ENCODE data around the gene F2RL2.

The F2RL2 gene, protein sequence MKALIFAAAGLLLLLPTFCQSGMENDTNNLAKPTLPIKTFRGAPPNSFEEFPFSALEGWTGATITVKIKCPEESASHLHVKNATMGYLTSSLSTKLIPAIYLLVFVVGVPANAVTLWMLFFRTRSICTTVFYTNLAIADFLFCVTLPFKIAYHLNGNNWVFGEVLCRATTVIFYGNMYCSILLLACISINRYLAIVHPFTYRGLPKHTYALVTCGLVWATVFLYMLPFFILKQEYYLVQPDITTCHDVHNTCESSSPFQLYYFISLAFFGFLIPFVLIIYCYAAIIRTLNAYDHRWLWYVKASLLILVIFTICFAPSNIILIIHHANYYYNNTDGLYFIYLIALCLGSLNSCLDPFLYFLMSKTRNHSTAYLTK

DNA sequence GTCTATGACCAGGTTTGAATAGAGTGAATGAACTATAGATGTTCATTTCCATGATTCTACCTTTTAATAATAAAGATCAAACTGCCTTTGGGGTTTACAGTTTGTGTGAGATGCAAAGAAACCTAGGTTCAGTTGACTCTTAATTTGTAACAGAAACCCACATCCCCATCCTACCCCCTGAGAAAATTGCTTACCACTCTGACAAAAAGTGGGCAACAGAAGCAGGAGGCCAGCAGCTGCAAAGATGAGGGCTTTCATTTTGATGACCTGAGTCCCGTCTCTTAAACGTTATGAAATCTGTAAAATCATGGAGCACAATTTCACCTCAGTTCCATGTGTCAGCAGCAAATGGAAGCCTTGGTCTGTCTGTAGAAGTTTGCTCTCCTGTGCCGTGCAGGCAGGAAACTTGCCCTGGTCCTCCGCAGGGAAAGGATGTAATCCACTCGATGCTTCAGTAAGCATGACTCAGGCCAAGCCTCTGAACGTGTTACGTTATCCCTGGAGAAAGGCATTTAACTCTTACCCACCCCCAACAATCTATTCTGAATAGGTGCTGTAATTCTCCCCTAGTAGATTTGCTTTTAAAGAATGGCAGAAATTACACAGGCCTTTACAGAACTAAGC, at the start of gene F2RL2:
Gene F2RL2, minus strand, starts transcription at position 431 of the 624 bp plus-strand sequence. Its CDS starts 173 bp downstream, at position 258.
- DNase-seq (ENCODE audit: low spot score), result peak; percentile 21

DNA sequence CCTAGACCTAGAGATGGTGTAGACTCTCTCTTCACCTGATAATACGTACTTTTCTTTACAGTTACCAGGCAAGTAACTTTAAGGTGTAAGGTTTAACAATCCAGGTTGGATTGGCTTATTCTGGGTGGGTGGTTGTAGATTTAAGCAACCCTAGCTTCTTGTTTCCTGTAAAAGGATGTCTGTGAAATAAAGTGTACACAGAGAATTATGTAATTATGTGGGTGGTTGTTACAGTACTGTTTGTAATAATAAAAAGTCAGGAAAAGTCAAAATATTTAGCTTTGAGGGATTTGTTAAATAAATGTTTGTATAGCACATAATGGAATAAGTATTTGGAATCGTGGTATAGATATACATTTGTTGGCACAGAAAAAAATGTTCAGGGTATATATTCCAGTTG, 49.0 kb upstream of the F2RL2 start:
- DNase-seq (ENCODE audit: low spot score), result no peak

GRCh38 chr5:76670508-76670907, 47.3 kb upstream of the F2RL2 start:
- DNase-seq (ENCODE audit: low spot score), result no peak

- no peak for DNase-seq (ENCODE audit: low spot score)
These were observed 46.0 kb upstream of the F2RL2 start for GRCh38 chr5:76669245-76669644.

- no peak for DNase-seq (ENCODE audit: low spot score)
These were observed 44.3 kb upstream of the F2RL2 start for GRCh38 chr5:76667495-76667894.

GRCh38 chr5:76664079-76664478, 40.9 kb upstream of the F2RL2 start:
- DNase-seq (ENCODE audit: low spot score), result no peak

- no peak for DNase-seq (ENCODE audit: low spot score)
These were observed 40.4 kb upstream of the F2RL2 start for GRCh38 chr5:76663573-76663972.

DNA sequence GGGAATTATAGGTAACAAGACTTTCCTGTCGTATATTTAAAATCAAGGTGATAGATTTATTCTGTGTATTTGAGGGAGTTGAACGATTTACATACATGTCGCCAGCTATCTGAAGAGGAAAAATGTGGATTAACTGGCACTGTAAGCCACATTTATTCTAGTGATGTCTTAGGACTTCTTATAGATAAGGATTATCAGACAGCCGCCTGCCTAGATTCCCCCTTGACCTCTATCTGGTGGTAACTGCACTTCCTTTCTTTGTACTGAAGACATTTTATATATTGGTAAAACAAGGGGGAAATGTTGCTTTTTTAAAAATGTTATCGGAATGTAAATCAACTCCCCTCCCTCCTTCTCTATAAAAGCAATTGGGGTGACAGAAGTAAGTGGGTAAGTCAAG, 39.3 kb upstream of the F2RL2 start:
- DNase-seq (ENCODE audit: low spot score), result no peak

GRCh38 chr5:76660360-76660759, 37.2 kb upstream of the F2RL2 start:
- DNase-seq (ENCODE audit: low spot score), result no peak

GRCh38 chr5:76657683-76658311, 34.6 kb upstream of the F2RL2 start:
- DNase-seq (ENCODE audit: low spot score), result no peak

GRCh38 chr5:76657091-76657490, 33.9 kb upstream of the F2RL2 start:
- DNase-seq (ENCODE audit: low spot score), result no peak

DNA sequence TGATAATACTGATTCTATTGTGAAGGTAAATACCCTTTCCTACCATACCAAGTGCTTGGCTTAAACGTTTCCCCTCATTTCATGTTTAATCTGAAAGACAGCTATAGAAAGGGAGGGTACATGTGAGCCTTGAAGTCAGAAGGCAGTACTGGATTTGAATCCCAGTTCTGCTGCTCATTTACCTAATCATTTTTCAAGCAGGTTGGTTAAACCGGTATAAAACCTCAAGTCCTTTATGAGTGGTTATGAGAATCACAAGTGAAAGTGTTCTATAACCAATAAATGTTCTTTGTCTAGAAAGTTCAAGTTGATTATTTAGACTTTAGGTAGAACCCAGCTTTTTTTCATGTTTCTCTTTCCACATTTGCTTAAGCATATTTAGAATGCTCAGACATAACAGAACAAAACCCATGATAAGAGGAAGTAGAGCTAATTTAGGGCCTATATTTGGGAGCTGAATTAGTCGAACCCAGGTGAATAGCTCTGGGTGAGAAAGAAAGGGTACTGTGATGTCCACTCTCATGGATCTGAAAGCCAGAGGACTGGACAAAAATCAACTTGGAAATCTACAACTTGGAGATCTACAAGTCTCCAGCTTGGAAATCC, 29.7 kb upstream of the F2RL2 start:
- no peak for DNase-seq (ENCODE audit: low spot score)

- DNase-seq (ENCODE audit: low spot score), result no peak
These were observed 25.9 kb upstream of the F2RL2 start for GRCh38 chr5:76649140-76649539.

- DNase-seq (ENCODE audit: low spot score), result no peak
These were observed 20.2 kb upstream of the F2RL2 start for GRCh38 chr5:76643371-76643770.

GRCh38 chr5:76642390-76643040, 19.3 kb upstream of the F2RL2 start:
- no peak for DNase-seq (ENCODE audit: low spot score)

DNA sequence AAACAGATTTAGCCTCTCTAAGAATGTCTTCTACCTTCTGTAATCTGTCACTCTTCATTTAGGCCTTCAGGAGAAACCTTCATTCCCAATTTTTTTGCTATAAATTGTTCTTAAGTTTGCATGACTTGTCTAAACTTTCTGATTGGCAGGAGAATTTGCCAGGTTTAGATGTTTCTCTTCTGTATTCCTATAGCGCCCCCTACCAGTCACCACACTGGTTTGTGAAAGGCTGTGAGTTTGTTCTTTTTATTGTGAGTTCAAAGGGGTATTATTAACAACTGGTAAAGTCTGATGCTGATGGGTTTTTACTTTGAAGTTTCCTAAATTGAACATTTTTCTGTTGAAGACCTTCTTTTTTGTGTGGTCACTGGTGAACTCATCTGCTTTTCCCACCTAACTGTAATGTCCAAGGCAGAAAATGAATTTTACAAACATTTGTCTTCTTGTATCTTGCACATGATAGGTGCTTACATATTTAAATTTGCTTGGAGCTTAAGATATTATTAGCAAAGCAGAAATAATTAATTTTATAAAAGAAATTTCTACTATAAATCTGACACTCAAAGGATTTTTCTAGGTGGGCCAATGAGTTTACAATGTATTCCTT, 18.4 kb upstream of the F2RL2 start:
- DNase-seq (ENCODE audit: low spot score), result peak; percentile 37

DNA sequence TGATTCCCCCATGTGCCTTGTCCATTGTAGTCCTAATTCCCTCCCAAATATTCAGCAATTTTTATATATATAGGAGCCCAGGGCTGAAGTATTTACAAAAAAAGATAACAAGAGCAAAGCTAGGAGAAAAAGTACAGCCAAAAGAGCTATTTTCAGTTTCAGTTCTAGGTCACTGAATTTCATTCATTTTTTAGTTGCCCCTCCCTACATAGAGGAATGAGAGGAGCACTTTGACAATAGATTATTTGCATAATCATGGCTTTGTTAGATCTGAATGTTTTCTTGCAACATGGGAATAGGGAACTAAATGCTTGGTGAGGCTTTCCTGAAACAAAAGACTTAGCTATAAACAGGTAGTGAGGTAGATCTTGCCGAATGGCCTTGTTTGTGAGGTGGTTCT, 15.3 kb upstream of the F2RL2 start:
- DNase-seq (ENCODE audit: low spot score), result no peak

GRCh38 chr5:76637490-76637889, 14.3 kb upstream of the F2RL2 start:
- DNase-seq (ENCODE audit: low spot score), result no peak

DNA sequence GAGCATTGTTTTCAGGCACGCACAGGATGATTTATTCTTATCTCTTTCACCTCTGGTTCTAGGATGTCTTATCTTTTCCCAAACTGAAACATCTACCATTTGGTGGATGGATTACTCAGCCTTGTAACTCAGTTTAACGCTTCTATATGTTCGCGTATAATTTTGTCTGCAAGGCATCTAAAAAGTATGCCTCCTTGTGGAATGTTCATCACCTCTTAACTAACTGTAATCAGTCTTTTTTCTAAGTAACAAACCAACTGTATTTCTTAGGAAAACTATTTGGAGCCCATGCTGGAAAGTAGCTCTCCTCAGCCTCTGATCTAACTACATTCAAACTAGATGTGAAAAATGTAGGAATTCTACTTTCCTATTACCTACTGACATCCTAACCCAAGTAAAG, 11.5 kb upstream of the F2RL2 start:
- no peak for DNase-seq (ENCODE audit: low spot score)

DNA sequence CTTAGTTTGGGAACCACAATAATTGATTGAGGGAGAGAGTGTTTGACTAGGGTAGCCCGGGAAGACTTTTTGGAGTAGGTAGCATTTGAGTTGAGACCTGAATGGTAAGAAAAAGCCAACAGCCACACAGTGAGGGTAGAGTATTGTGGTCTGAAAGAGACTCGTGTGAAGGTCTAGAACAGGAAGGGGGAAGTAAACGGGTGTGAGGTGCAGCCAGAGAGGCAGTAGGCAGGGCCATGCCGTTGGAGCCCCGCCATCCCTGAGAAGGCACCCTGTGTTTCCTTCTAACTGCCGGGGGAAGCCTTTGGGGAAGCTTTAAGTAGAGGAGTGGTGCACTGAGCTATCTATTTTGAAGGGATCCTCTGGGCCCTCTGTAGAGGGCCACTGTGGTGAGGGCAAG, 3.5 kb upstream of the F2RL2 start:
- no peak for DNase-seq (ENCODE audit: low spot score)

DNA sequence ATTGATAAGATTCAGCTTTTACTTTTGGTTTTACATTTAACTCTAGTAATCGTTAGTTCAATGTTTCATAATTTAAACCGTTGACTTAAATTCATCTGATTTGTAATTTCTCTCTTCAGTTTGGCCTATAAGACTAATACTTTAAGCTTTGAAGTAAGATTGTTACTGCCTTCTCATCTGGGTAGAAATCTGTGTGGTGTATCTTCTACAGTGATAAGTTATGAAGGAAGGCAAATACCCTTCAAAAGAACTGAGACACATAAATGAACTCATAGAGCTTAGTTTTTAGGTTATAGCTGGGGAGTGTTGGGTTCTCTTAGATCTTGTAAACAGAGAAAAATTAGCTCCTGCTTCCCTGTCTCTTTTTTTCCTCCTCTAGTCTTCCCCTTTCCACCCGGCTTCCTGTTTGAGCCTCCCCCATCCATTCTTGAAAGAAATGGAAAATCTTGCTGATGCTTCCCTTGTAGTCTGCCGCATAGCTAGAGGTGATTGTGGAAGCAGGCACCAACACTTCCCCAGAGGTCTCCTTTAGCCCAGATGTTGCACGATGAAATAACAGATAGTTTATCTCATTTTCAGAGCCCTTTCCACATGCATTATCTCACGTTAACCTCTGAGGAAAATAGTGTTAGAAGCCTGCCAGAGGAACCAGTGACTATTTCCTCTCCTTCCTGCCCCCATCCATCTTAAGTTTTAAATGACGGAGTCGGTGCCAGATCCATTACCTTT, 2.0 kb upstream of the F2RL2 start:
- DNase-seq (ENCODE audit: low spot score), result no peak
